SK-N-SH treated with all-trans-retinoic acid at 6 μM for 48 hours (cell line): Measurements from ENCODE around the gene SHE.

Experiments used
- ISL1 ChIP-seq: fragments of 250-450 bp; sonication (Bioruptor Pico); IDR thresholded peaks from 2 replicates; pipeline ENCODE4 v2.1.2; 2022; ENCODE audit warnings: mild to moderate bottlenecking, moderate library complexity
- PPARA ChIP-seq: fragments of 250-450 bp; sonication (Bioruptor Pico); IDR thresholded peaks from 2 replicates; pipeline ENCODE4 v1.5.0; 2020; ENCODE audit warnings: mild to moderate bottlenecking, borderline replicate concordance
- TF ChIP-seq, protein P1 (sequence below): fragments of 250-450 bp; sonication (Bioruptor Pico); IDR thresholded peaks from 2 replicates; pipeline ENCODE4 v1.8.0; 2020; ENCODE audit warnings: mild to moderate bottlenecking, moderate library complexity, borderline replicate concordance
- TF ChIP-seq, protein P2 (sequence below): fragments of 250-450 bp; sonication (Bioruptor Pico); IDR thresholded peaks from 2 replicates; pipeline ENCODE4 v1.5.1; 2020; ENCODE audit warnings: low read depth, mild to moderate bottlenecking, moderate library complexity

DNA sequence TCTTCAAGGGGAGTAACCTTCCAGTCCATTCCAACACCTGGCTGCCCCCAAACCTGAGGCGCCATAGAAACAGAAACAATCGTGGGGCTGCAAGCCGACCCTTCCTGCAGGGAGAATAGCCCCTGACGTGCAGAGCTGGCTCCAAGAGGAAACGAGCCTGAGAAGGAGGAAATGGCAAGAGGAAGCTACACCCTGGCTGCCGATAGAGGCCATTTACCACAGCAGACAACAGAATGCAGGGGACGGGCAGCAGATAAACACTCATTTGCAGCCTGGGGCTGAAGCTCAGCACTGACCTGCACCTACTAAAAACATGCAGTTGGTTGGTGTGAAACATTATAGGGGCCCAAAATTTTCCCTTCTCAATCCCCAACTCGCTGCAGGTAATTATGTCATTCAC lies 8.9 kb downstream of the SHE start:
- TF ChIP-seq ISL1 (CRISPR knock-in tag) (no peak), PPARA (CRISPR knock-in tag) (no peak)
- TF ChIP-seq, protein P1, sequence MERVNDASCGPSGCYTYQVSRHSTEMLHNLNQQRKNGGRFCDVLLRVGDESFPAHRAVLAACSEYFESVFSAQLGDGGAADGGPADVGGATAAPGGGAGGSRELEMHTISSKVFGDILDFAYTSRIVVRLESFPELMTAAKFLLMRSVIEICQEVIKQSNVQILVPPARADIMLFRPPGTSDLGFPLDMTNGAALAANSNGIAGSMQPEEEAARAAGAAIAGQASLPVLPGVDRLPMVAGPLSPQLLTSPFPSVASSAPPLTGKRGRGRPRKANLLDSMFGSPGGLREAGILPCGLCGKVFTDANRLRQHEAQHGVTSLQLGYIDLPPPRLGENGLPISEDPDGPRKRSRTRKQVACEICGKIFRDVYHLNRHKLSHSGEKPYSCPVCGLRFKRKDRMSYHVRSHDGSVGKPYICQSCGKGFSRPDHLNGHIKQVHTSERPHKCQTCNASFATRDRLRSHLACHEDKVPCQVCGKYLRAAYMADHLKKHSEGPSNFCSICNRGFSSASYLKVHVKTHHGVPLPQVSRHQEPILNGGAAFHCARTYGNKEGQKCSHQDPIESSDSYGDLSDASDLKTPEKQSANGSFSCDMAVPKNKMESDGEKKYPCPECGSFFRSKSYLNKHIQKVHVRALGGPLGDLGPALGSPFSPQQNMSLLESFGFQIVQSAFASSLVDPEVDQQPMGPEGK, result no peak
- TF ChIP-seq, protein P2, sequence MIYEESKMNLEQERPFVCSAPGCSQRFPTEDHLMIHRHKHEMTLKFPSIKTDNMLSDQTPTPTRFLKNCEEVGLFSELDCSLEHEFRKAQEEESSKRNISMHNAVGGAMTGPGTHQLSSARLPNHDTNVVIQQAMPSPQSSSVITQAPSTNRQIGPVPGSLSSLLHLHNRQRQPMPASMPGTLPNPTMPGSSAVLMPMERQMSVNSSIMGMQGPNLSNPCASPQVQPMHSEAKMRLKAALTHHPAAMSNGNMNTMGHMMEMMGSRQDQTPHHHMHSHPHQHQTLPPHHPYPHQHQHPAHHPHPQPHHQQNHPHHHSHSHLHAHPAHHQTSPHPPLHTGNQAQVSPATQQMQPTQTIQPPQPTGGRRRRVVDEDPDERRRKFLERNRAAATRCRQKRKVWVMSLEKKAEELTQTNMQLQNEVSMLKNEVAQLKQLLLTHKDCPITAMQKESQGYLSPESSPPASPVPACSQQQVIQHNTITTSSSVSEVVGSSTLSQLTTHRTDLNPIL (CRISPR knock-in tag), result no peak
